Osteoblast (primary cell): ENCODE data around the gene DIABLO. TPM values are rescaled to one million over a fixed set of nuclear protein-coding genes. Genes with fewer than 3 reads are reported as not detected.

Source experiments
- DNase-seq: peaks from one replicate; pipeline ENCODE4 v3.0.0; 2011; ENCODE audit warnings: low spot score, mixed read lengths; ENCODE audit not compliant: insufficient read length; ENCODE audit errors: missing footprints
- H2AFZ ChIP-seq: 2 replicates; pipeline ENCODE4 v1.6.0; 2011; ENCODE audit warnings: mild to moderate bottlenecking, low read length
- H3K27ac ChIP-seq: 2 replicates; pipeline ENCODE4 v1.5.1; 2011; ENCODE audit warnings: mild to moderate bottlenecking, low read depth, low read length, moderate library complexity
- H3K27me3 ChIP-seq: 2 replicates; pipeline ENCODE4 v1.6.0; 2012; ENCODE audit warnings: mild to moderate bottlenecking, control low read depth, inconsistent platforms, low read length, moderate library complexity; ENCODE audit not compliant: insufficient read depth
- H3K36me3 ChIP-seq: 2 replicates; pipeline ENCODE4 v1.5.1; 2011; ENCODE audit warnings: mild to moderate bottlenecking, low read length, control low read depth, moderate library complexity; ENCODE audit not compliant: insufficient read depth
- H3K4me1 ChIP-seq: 2 replicates; pipeline ENCODE4 v1.5.1; 2011; ENCODE audit warnings: mild to moderate bottlenecking, low read length, control low read depth, moderate library complexity; ENCODE audit not compliant: insufficient read depth
- H3K4me2 ChIP-seq: 2 replicates; pipeline ENCODE4 v1.6.0; 2011; ENCODE audit warnings: mild to moderate bottlenecking, low read length; ENCODE audit not compliant: insufficient read depth
- H3K4me3 ChIP-seq: fragments of 200-600 bp; sonication (generic); 3 replicates; pipeline ENCODE4 v1.5.1; 2012; ENCODE audit warnings: mild to moderate bottlenecking, low read length, inconsistent platforms; ENCODE audit not compliant: insufficient read depth
- H3K79me2 ChIP-seq: 2 replicates; pipeline ENCODE4 v1.6.0; 2012; ENCODE audit warnings: mild to moderate bottlenecking, low read length, control low read depth, inconsistent platforms; ENCODE audit not compliant: insufficient read depth
- H3K9me3 ChIP-seq: 2 replicates; pipeline ENCODE4 v1.5.1; 2011; ENCODE audit warnings: low read depth, low read length, control low read depth
- H4K20me1 ChIP-seq: 2 replicates; pipeline ENCODE4 v1.6.0; 2012; ENCODE audit warnings: mild to moderate bottlenecking, low read length, control low read depth; ENCODE audit not compliant: insufficient read depth
- small RNA-seq: library from RNA; depleted of rRNA; stranded (forward); fragments of <200 nt; gene quantifications from one replicate; pipeline ENCODE3, GENCODE V24; 2012
- total RNA-seq: library from RNA; depleted of rRNA; stranded (reverse); fragments of >200 nt; gene quantifications from 2 replicates; pipeline ENCODE4 v1.2.3, GENCODE V29; 2012
- TF ChIP-seq, protein P1 (sequence below): IDR thresholded peaks from 2 replicates; pipeline ENCODE4 v1.5.1; 2011; ENCODE audit warnings: mild to moderate bottlenecking, low read depth, low read length, moderate library complexity; ENCODE audit errors: extremely low read depth

DIABLO gene
- total RNA-seq, 1 donor, result 64.4 TPM

DNA sequence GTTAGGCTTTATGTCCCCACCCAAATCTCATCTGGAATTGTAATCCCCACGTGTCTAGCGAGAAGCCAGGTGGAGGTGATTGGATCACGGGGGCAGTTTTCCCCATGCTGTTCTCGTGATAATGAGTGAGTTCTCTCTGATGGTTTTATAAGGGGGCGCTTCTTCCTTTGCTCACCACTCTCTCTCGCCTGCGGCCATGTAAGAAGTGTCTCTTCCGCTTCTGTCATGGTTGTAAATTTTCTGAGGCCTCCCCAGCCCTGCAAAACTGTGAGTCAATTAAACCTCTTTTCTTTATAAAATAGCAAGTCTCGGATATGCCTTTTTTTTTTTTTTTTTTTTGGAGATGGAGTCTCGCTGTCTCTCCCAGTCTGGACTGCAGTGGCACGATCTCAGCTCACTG, 65.1 kb downstream of the DIABLO start:
- Histone ChIP-seq H3K36me3 (no peaks in the 10 kb centered on the region), H3K4me1 (no peaks in the 10 kb centered on the region), H3K4me3 (no peak overlapping the region), H3K79me2 (no peaks in the 10 kb centered on the region), H3K27me3 (peaks cover 8% of the 10 kb centered on the region), H4K20me1 (no peaks in the 10 kb centered on the region), H2AFZ (no peak overlapping the region), H3K9me3 (no peaks in the 10 kb centered on the region), H3K27ac (no peak overlapping the region), H3K4me2 (no peak overlapping the region)
- TF ChIP-seq, protein P1, sequence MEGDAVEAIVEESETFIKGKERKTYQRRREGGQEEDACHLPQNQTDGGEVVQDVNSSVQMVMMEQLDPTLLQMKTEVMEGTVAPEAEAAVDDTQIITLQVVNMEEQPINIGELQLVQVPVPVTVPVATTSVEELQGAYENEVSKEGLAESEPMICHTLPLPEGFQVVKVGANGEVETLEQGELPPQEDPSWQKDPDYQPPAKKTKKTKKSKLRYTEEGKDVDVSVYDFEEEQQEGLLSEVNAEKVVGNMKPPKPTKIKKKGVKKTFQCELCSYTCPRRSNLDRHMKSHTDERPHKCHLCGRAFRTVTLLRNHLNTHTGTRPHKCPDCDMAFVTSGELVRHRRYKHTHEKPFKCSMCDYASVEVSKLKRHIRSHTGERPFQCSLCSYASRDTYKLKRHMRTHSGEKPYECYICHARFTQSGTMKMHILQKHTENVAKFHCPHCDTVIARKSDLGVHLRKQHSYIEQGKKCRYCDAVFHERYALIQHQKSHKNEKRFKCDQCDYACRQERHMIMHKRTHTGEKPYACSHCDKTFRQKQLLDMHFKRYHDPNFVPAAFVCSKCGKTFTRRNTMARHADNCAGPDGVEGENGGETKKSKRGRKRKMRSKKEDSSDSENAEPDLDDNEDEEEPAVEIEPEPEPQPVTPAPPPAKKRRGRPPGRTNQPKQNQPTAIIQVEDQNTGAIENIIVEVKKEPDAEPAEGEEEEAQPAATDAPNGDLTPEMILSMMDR, result no peak
- DNase-seq, result no peak

DNA sequence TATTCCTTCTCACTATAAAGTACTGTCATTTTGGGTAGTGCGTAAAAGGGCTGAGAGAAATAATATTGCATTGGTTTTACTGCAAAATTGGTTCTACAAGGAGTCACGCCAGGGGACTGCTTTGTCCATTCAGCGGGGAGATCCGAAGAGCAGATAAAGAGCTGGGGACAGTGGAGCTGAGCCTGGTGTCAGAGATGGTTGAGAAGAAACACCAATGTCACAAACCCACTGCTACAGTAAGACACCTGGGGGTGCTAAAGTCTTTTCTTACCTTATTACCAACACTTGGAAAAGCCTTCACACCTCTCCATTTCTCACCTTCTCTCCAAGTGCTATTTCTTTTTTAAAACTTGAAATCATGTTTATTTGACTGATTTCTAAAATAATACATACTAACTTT, 66.0 kb downstream of the DIABLO start:
- H4K20me1 ChIP-seq, result no peaks in the 10 kb centered on the region
- H3K27ac ChIP-seq, result no peak overlapping the region
- no peaks in the 10 kb centered on the region for H3K4me1 ChIP-seq
- peaks cover 3% of the 10 kb centered on the region for H3K27me3 ChIP-seq
- no peak overlapping the region for H3K4me2 ChIP-seq
- DNase-seq, result no peak
- H3K79me2 ChIP-seq, result no peaks in the 10 kb centered on the region
- TF ChIP-seq, protein P1, result no peak
- no peaks in the 10 kb centered on the region for H3K36me3 ChIP-seq
- H3K4me3 ChIP-seq, result no peak overlapping the region
- H2AFZ ChIP-seq, result no peak overlapping the region
- no peaks in the 10 kb centered on the region for H3K9me3 ChIP-seq

DNA sequence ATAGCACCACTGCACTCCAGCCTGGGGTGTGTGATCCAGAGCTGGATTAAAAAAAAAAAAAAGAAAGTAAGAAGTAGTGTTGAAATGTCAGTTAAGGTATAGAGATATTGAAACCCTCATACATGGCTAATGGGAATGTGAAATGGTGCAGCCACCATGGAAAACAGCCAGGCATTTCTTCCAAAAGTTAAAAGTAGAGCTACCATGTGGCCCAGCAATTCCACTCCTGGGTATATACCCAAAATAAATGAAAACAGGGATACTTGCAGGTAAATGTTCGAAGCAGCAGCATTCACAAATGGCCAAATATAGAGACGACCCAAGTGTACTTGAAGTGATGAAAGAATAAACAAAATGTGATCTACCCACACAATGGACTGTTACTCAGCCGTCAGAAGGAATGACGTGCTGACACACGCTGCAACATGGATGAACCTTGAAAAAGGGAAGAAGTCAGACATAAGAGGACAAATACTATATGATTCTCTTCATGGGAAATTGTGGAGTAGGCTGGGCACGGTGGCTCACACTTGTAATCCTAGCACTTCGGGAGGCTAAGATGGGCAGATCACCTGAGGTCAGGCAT, 67.1 kb downstream of the DIABLO start:
- H3K4me3 ChIP-seq, result no peak overlapping the region
- H4K20me1 ChIP-seq, result no peaks in the 10 kb centered on the region
- H3K4me1 ChIP-seq, result no peaks in the 10 kb centered on the region
- no peaks in the 10 kb centered on the region for H3K79me2 ChIP-seq
- peaks cover 3% of the 10 kb centered on the region for H3K27me3 ChIP-seq
- no peak for DNase-seq
- TF ChIP-seq, protein P1, result no peak
- no peaks in the 10 kb centered on the region for H3K36me3 ChIP-seq
- H3K9me3 ChIP-seq, result no peaks in the 10 kb centered on the region
- no peak overlapping the region for H2AFZ ChIP-seq
- no peak overlapping the region for H3K27ac ChIP-seq
- no peak overlapping the region for H3K4me2 ChIP-seq

Small RNAs within 50 kb of the gene (small RNA-seq; reads per million reads assigned to genes)
- not detected for gene DIABLO

Other genes with a start within 250 kb of the DIABLO start
- gene BCL7A, start 204.2 kb downstream of the DIABLO start, total RNA-seq, result 4.4 and 4.7 TPM in 2 replicates
- 12.7 and 14.1 TPM in 2 replicates for gene MLXIP, start 147.3 kb downstream of the DIABLO start, total RNA-seq
- not detected in 2 replicates for gene IL31, start 51.8 kb downstream of the DIABLO start, total RNA-seq
- gene LRRC43, start 42.9 kb downstream of the DIABLO start, total RNA-seq, result 1.8 and 2.9 TPM in 2 replicates
- gene B3GNT4, start 22.3 kb downstream of the DIABLO start, total RNA-seq, result not detected in 2 replicates
- gene VPS33A, start 40.4 kb upstream of the DIABLO start, total RNA-seq, result 18.5 and 20.0 TPM in 2 replicates
- gene CLIP1, start 196.6 kb upstream of the DIABLO start, total RNA-seq, result 90.8 and 103 TPM in 2 replicates